Central memory CD4-positive, alpha-beta T cell (primary cell): ENCODE data around the gene ITGB2.

Experiments
- DNase-seq: peaks from one replicate; pipeline ENCODE4 v3.0.0; 2022

Gene ITGB2

GRCh38 chr21:44895859-44896258 lies 24.8 kb downstream of the ITGB2 start:
- DNase-seq: no peak

GRCh38 chr21:44894687-44895302 lies 25.9 kb downstream of the ITGB2 start:
- no peak for DNase-seq

- DNase-seq: no peak
Observed at GRCh38 chr21:44893948-44894656, 26.6 kb downstream of the ITGB2 start.

- no peak for DNase-seq
Observed at GRCh38 chr21:44893278-44893556, 27.5 kb downstream of the ITGB2 start.

- DNase-seq: peak; percentile 70
Observed at GRCh38 chr21:44892536-44893277, 28.0 kb downstream of the ITGB2 start.

- no peak for DNase-seq
Observed at GRCh38 chr21:44892095-44892494, 28.6 kb downstream of the ITGB2 start.

GRCh38 chr21:44891631-44892031 lies 29.1 kb downstream of the ITGB2 start:
- no peak for DNase-seq

- no peak for DNase-seq
Observed at GRCh38 chr21:44890961-44891541, 29.6 kb downstream of the ITGB2 start.

- DNase-seq: no peak
Observed at GRCh38 chr21:44890338-44890931, 30.3 kb downstream of the ITGB2 start.

- DNase-seq: no peak
Observed at GRCh38 chr21:44889625-44890337, 30.9 kb downstream of the ITGB2 start.

- DNase-seq: no peak
Observed at GRCh38 chr21:44888581-44889550, 31.8 kb downstream of the ITGB2 start.

GRCh38 chr21:44887807-44888580 lies 32.7 kb downstream of the ITGB2 start:
- DNase-seq: no peak

- DNase-seq: no peak
Observed at GRCh38 chr21:44887126-44887806, 33.4 kb downstream of the ITGB2 start.

GRCh38 chr21:44886113-44887075 lies 34.3 kb downstream of the ITGB2 start:
- no peak for DNase-seq

- DNase-seq: no peak
Observed at GRCh38 chr21:44885615-44886014, 35.1 kb downstream of the ITGB2 start.

GRCh38 chr21:44884097-44884496 lies 36.6 kb downstream of the ITGB2 start:
- DNase-seq: no peak

GRCh38 chr21:44883250-44883649 lies 37.4 kb downstream of the ITGB2 start:
- DNase-seq: no peak

GRCh38 chr21:44881198-44881872 lies 39.4 kb downstream of the ITGB2 start:
- DNase-seq: no peak
